SU-DHL-6 (cell line): ENCODE results near the gene JAK1.

Experiments used
- H2AFZ ChIP-seq: fragments of 200-600 bp; sonication (generic); 2 replicates; pipeline ENCODE4 v1.6.1; 2014; ENCODE audit warnings: low read depth, mild to moderate bottlenecking, moderate library complexity, mixed read lengths, antibody characterized with exemption, low read length; ENCODE audit not compliant: severe bottlenecking
- H3F3A ChIP-seq: fragments of 200-600 bp; shearing (Covaris generic); 2 replicates; pipeline ENCODE4 v1.6.0; 2016; ENCODE audit warnings: antibody characterized with exemption, mild to moderate bottlenecking; ENCODE audit not compliant: insufficient read depth
- H3K27ac ChIP-seq: fragments of 200-600 bp; sonication (generic); 2 replicates; pipeline ENCODE4 v1.5.1; 2016; ENCODE audit warnings: low read depth, mild to moderate bottlenecking, low read length, moderate library complexity, mixed read lengths
- H3K27me3 ChIP-seq: fragments of 200-600 bp; sonication (generic), shearing (Covaris generic); 2 replicates; pipeline ENCODE4 v1.6.0; 2014; ENCODE audit warnings: mild to moderate bottlenecking, low read length
- H3K36me3 ChIP-seq: fragments of 200-600 bp; sonication (generic); 2 replicates; pipeline ENCODE4 v1.6.1; 2014; ENCODE audit warnings: mild to moderate bottlenecking, low read length, mixed read lengths
- H3K4me2 ChIP-seq: fragments of 300-600, 200-600 bp; shearing (Covaris generic), sonication (generic); 2 replicates; pipeline ENCODE4 v1.6.0; 2014; ENCODE audit warnings: low read length, low read depth, mild to moderate bottlenecking; ENCODE audit not compliant: poor library complexity, severe bottlenecking
- H3K4me3 ChIP-seq: fragments of 200-600 bp; sonication (generic); 2 replicates; pipeline ENCODE4 v1.5.1; 2014; ENCODE audit warnings: antibody characterized with exemption, low read length, mild to moderate bottlenecking, mixed read lengths; ENCODE audit not compliant: insufficient read depth, poor library complexity, severe bottlenecking
- H3K79me2 ChIP-seq: fragments of 200-600 bp; sonication (generic); 2 replicates; pipeline ENCODE4 v1.6.1; 2014; ENCODE audit warnings: mild to moderate bottlenecking, low read length, moderate library complexity; ENCODE audit not compliant: insufficient read depth
- H3K9ac ChIP-seq: fragments of 200-600 bp; sonication (generic); 2 replicates; pipeline ENCODE4 v1.7.0; 2014; ENCODE audit warnings: mild to moderate bottlenecking, low read length
- H3K9me2 ChIP-seq: fragments of 200-600 bp; sonication (generic); replicated peaks from 2 replicates; pipeline ENCODE4 v1.6.1; 2014; ENCODE audit warnings: low read length; ENCODE audit not compliant: insufficient read depth
- H3K9me3 ChIP-seq: fragments of 200-600 bp; sonication (generic); 2 replicates; pipeline ENCODE4 v1.6.1; 2014; ENCODE audit warnings: low read length, mixed read lengths; ENCODE audit not compliant: insufficient read depth
- H4K20me1 ChIP-seq: fragments of 200-600 bp; sonication (generic); 2 replicates; pipeline ENCODE4 v1.6.1; 2014; ENCODE audit warnings: low read depth, mild to moderate bottlenecking, antibody characterized with exemption, low read length, moderate library complexity, mixed read lengths
- EZH2phosphoT487 ChIP-seq: fragments of 200-600 bp; sonication (generic), shearing (Covaris generic); conservative IDR thresholded peaks from 2 replicates; pipeline ENCODE4 v1.6.1; 2018; ENCODE audit warnings: mild to moderate bottlenecking, antibody characterized with exemption, low read length, moderate library complexity, mixed read lengths
- TF ChIP-seq, protein P1 (sequence below): fragments of 200-600 bp; sonication (generic); IDR thresholded peaks from one replicate; pipeline ENCODE4 v1.5.1; 2017; ENCODE audit warnings: antibody characterized with exemption, mild to moderate bottlenecking, low read length, moderate library complexity; ENCODE audit not compliant: insufficient read depth, poor library complexity, severe bottlenecking

Gene JAK1

DNA sequence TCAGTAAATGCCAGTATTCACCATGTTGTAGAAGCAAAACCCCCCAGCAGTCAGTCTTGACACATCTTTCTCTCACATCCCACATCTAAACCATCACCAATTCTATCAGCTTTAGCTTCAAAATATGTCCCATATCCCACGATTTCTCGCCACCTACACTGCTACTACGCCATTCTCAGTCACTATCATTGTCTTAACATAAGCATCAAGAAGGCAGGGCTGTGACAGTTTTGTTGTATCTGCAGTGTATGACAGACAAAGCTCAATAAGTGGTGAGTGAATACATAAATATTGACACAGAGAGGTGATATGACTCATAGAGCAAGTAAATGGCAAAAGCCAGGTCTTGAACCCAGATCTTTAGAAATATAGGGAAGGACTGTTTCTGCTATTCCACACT, 59.9 kb downstream of the JAK1 start:
- Histone ChIP-seq H3K9me3 (no peaks in the 10 kb centered on the region), H3K4me3 (no peak overlapping the region), H2AFZ (no peak overlapping the region), H3F3A (no peaks in the 10 kb centered on the region), H3K27ac (no peak overlapping the region), H4K20me1 (peaks cover 39% of the 10 kb centered on the region), H3K79me2 (peaks cover 10% of the 10 kb centered on the region; the same call in 1 of the 2 replicates), H3K9ac (no peak overlapping the region), H3K9me2 (no peaks in the 10 kb centered on the region), H3K36me3 (no peaks in the 10 kb centered on the region), H3K27me3 (no peaks in the 10 kb centered on the region), H3K4me2 (no peak overlapping the region)
- TF ChIP-seq EZH2phosphoT487: no peak
- TF ChIP-seq, protein P1, sequence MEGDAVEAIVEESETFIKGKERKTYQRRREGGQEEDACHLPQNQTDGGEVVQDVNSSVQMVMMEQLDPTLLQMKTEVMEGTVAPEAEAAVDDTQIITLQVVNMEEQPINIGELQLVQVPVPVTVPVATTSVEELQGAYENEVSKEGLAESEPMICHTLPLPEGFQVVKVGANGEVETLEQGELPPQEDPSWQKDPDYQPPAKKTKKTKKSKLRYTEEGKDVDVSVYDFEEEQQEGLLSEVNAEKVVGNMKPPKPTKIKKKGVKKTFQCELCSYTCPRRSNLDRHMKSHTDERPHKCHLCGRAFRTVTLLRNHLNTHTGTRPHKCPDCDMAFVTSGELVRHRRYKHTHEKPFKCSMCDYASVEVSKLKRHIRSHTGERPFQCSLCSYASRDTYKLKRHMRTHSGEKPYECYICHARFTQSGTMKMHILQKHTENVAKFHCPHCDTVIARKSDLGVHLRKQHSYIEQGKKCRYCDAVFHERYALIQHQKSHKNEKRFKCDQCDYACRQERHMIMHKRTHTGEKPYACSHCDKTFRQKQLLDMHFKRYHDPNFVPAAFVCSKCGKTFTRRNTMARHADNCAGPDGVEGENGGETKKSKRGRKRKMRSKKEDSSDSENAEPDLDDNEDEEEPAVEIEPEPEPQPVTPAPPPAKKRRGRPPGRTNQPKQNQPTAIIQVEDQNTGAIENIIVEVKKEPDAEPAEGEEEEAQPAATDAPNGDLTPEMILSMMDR: no peak

DNA sequence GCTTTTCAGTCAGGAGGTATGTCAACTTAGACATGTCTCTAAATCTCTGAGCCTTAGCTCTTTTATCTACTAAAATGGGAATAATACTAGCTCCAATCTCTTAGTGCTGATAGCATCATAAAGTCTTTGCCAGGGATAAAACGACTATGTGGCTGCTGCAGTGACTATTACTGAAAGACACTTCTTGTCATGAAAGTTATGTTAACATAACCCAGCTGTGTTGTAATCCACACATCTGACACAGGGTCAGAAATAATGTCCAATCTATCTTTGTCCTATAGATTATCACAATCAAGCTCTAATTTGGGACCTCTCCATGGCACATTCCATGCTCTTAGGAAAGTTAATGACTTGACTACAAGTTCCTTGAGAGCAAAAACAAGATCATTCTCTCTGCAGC, 62.8 kb downstream of the JAK1 start:
- H3K36me3 ChIP-seq: no peaks in the 10 kb centered on the region
- TF ChIP-seq, protein P1: no peak
- TF ChIP-seq EZH2phosphoT487: no peak
- H3K4me3 ChIP-seq: no peak overlapping the region
- no peaks in the 10 kb centered on the region for H3K9me2 ChIP-seq
- peaks cover 53% of the 10 kb centered on the region for H4K20me1 ChIP-seq
- H3K9ac ChIP-seq: no peak overlapping the region
- no peaks in the 10 kb centered on the region for H3K27me3 ChIP-seq
- H2AFZ ChIP-seq: no peak overlapping the region
- H3K79me2 ChIP-seq: peaks cover 8% of the 10 kb centered on the region; the same call in 1 of the 2 replicates
- H3K27ac ChIP-seq: no peak overlapping the region
- no peaks in the 10 kb centered on the region for H3K9me3 ChIP-seq
- no peaks in the 10 kb centered on the region for H3F3A ChIP-seq
- H3K4me2 ChIP-seq: no peak overlapping the region

GRCh38 chr1:64901663-64902062, 64.7 kb downstream of the JAK1 start:
- Histone ChIP-seq H3K27ac (no peak overlapping the region), H4K20me1 (peaks cover 43% of the 10 kb centered on the region), H3K9me3 (no peaks in the 10 kb centered on the region), H3K4me3 (no peak overlapping the region), H3K27me3 (no peaks in the 10 kb centered on the region), H3K4me2 (no peak overlapping the region), H2AFZ (no peak overlapping the region), H3K36me3 (no peaks in the 10 kb centered on the region), H3K9ac (no peak overlapping the region), H3K9me2 (no peaks in the 10 kb centered on the region), H3F3A (no peaks in the 10 kb centered on the region), H3K79me2 (no peaks in the 10 kb centered on the region)
- TF ChIP-seq, protein P1: no peak
- no peak for TF ChIP-seq EZH2phosphoT487
